Lung (tissue), 12 donors: ENCODE measurements around the gene PPTC7. TPM values are rescaled to one million over a fixed set of nuclear protein-coding genes. Genes with fewer than 3 reads are reported as not detected.
"Not testable (repeated sequence)": the region's sequence is repeated elsewhere in the genome, so short reads cannot be mapped to it uniquely, and the experiment has no call there.

Experiments used
- ATAC-seq: fragments of 200-7000 bp; cut with Tn5 transposase; one replicate; pipeline ENCODE4 v1.9.1; 2020; ENCODE audit warnings: moderate number of reproducible peaks; ENCODE audit not compliant: insufficient read depth, low FRiP score
- DNase-seq, 3 donors: peaks; one replicate each; pipeline ENCODE4 v3.0.0-alpha.2; 2013 to 2017
- H3K27ac ChIP-seq, 2 donors: one replicate each; pipeline ENCODE4 v1.5.1; 2013; ENCODE audit warnings: mild to moderate bottlenecking in 2 of 2, moderate library complexity in 2 of 2, control low read depth in 1 of 2, inconsistent platforms in 1 of 2, low read depth in 1 of 2, low read length in 1 of 2
- H3K27me3 ChIP-seq, 3 donors: one replicate each; pipeline ENCODE4 v1.5.1; 2013; ENCODE audit warnings: low read length in 2 of 3; ENCODE audit not compliant: control insufficient read depth in 3 of 3, insufficient read depth in 3 of 3
- H3K36me3 ChIP-seq, 4 donors: one replicate each; pipeline ENCODE4 v1.5.1; 2013; ENCODE audit warnings: low read length in 4 of 4, mild to moderate bottlenecking in 1 of 4, moderate library complexity in 1 of 4; ENCODE audit not compliant: control insufficient read depth in 4 of 4, insufficient read depth in 4 of 4
- H3K4me1 ChIP-seq, 5 donors: one replicate each; pipeline ENCODE4 v1.5.1; 2013; ENCODE audit warnings: low read length in 5 of 5, mild to moderate bottlenecking in 2 of 5, moderate library complexity in 1 of 5; ENCODE audit not compliant: control insufficient read depth in 5 of 5, insufficient read depth in 5 of 5
- H3K4me3 ChIP-seq: one replicate; pipeline ENCODE4 v1.5.1; 2013; ENCODE audit warnings: mild to moderate bottlenecking, control low read depth, moderate library complexity
- H3K9ac ChIP-seq, 2 donors: one replicate each; pipeline ENCODE4 v1.5.1; 2013; ENCODE audit warnings: low read length in 2 of 2, control low read depth in 1 of 2; ENCODE audit not compliant: insufficient read depth in 1 of 2
- H3K9me3 ChIP-seq, 4 donors: one replicate each; pipeline ENCODE4 v1.5.1; 2013; ENCODE audit warnings: low read length in 3 of 4, mild to moderate bottlenecking in 1 of 4, moderate library complexity in 1 of 4; ENCODE audit not compliant: control insufficient read depth in 4 of 4, insufficient read depth in 3 of 4
- CTCF ChIP-seq: IDR thresholded peaks from 2 replicates; pipeline ENCODE4 v1.5.1; 2012; ENCODE audit warnings: mild to moderate bottlenecking; ENCODE audit errors: control extremely low read depth, extremely low read depth
- WGBS, 2 donors: extraction: QIAGEN DNeasy Blood & Tissue Kit; methylation state at CpG; one replicate each; pipeline ENCODE4 v1.1.7; 2013; 5-methylcytosine and 5-hydroxymethylcytosine counted together
- polyA plus RNA-seq, 2 donors: library from polyadenylated mRNA; stranded (reverse); fragments of 200-250 nt; gene quantifications; one replicate each; pipeline ENCODE4 v1.2.1, GENCODE V29; 2013
- total RNA-seq, 2 donors: library from RNA; depleted of rRNA in 1 of 2; stranded (reverse); fragments of >200 nt in 1 of 2; gene quantifications; one replicate each; pipeline ENCODE4 v1.2.1, GENCODE V29; 2014 to 2021
- donor health status: control.
- donor health status: control.
- donor health status: Bipolar disorder and iron deficiency.
- donor health status: healthy.
- donor health status: DM: yes; HTN: yes; CAD: no.

Gene PPTC7
- total and polyA plus RNA-seq, 4 donors: 7.1 to 23.4 (median 19.3) TPM

- DNase-seq: no peak
- H3K4me1 ChIP-seq: peaks cover 6 to 16% (median 13%) of the 10 kb centered on the region in 5 donors
Observed at GRCh38 chr12:110563702-110564470, 19.2 kb downstream of the PPTC7 start.

GRCh38 chr12:110562386-110562785, 20.7 kb downstream of the PPTC7 start:
- not testable (repeated sequence) for ATAC-seq, H3K9ac ChIP-seq, H3K27ac ChIP-seq, H3K27me3 ChIP-seq, H3K36me3 ChIP-seq, H3K4me3 ChIP-seq, DNase-seq, H3K9me3 ChIP-seq
- WGBS, 2 donors: 52 to 70% methylated on average over 5 of the region's 5 CpGs
- peaks cover 6 to 14% (median 11%) of the 10 kb centered on the region in 5 donors for H3K4me1 ChIP-seq

More at GRCh38 chr12:110563702-110564470, 19.2 kb downstream of the PPTC7 start:
- no peaks in the 10 kb centered on the region for H3K27me3 ChIP-seq
- H3K4me3 ChIP-seq: no peak overlapping the region
- no peaks in the 10 kb centered on the region for H3K36me3 ChIP-seq
- H3K9me3 ChIP-seq: no peaks in the 10 kb centered on the region
- H3K9ac ChIP-seq: peak overlapping the region in 1 of 2 donors; percentile 7
- H3K27ac ChIP-seq: peak overlapping the region in 1 of 2 donors; percentile 69
- TF ChIP-seq CTCF: no peak
- ATAC-seq: peak; percentile 46

- no peaks in the 10 kb centered on the region for H3K27me3 ChIP-seq
- DNase-seq (no peak), ATAC-seq (no peak)
- H3K27ac ChIP-seq: no peak overlapping the region
- peaks cover 6 to 13% (median 11%) of the 10 kb centered on the region in 5 donors for H3K4me1 ChIP-seq
- no peaks in the 10 kb centered on the region for H3K36me3 ChIP-seq
- WGBS, 2 donors: 90 to 91% methylated on average over 15 of the region's 15 CpGs
- H3K4me3 ChIP-seq: no peak overlapping the region
- no peak for TF ChIP-seq CTCF
- H3K9me3 ChIP-seq: no peaks in the 10 kb centered on the region
- H3K9ac ChIP-seq: no peak overlapping the region
Observed at GRCh38 chr12:110561471-110562201, 21.5 kb downstream of the PPTC7 start.

GRCh38 chr12:110560946-110561345, 22.2 kb downstream of the PPTC7 start:
- WGBS, 2 donors: 83 to 90% methylated on average over 1 of the region's 1 CpG
- no peak for DNase-seq
- Histone ChIP-seq H3K9ac (no peak overlapping the region), H3K9me3 (no peaks in the 10 kb centered on the region), H3K27ac (no peak overlapping the region), H3K36me3 (no peaks in the 10 kb centered on the region), H3K4me3 (no peak overlapping the region), H3K27me3 (no peaks in the 10 kb centered on the region), H3K4me1 (peaks cover 6 to 12% (median 7%) of the 10 kb centered on the region in 5 donors)
- no peak for ATAC-seq
- no peak for TF ChIP-seq CTCF
